ENCODE measurements around the gene STK4.

The STK4 gene

GRCh38 chr20:44955270-44955669 is 11.0 kb upstream of the STK4 start:
- DNase-seq, result no peak

DNA sequence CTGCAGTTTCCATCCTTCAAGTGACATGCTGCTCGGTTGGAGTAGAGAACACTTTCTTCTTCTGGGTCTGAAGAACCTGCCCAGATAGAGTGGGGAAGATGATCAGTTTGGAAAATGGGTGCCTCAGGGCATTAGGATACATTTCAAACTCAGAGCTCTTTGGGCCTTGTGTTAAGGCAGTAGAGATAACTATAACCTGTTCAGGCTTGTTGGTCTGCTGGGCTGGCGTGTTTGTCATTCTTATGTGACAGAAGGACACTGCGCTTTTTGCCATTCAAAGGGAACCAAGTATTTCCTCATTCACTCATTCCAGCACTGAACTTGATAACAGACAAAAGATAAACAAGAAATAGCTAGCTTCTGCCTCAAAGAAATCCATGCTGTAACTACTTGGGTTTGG is 9.9 kb upstream of the STK4 start:
- no peak for DNase-seq

DNA sequence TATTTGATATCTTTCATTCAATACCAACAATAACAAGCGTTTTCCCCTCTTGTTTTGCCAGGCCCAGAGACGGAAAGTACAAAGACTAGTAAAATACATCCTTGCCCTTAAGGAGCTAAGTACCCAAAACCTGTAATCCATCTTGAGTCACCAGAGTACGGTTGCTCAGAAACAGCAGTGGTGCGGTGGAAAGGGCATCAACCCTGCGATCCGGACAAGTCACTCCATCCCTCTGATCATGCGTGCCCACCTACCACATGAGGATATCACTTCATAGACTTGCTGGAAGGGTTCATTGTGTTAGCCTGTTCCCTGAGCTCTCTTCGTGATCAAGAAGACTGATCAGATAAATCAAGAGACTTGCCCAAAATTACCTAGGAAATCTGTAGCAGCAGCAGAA is 8.0 kb upstream of the STK4 start:
- DNase-seq, result no peak

GRCh38 chr20:44959082-44959637 is 7.2 kb upstream of the STK4 start:
- peak; percentile 53 for DNase-seq

DNA sequence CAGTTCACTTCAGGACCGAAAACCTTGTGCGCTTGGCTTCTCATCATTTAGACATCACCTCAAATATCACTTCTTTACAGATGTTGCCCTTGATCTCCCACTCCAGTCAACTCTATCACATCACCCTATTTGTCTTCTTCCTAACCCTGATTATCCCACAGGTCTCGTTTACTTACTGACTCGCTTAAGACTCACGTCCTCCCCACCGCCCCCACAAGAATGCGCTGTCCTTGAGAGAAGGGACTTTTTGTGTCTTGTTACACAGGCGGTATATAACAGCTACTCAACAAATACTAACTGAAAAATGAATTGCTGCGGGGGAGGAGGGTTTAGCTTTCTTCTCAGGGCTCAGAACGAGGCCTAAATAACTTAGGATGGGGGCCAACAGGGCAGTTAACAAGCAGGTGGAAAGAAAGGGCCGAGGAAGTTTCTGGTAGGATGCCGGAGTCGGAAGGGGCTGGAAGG is 6.6 kb upstream of the STK4 start:
- DNase-seq, result peak; percentile 77

DNA sequence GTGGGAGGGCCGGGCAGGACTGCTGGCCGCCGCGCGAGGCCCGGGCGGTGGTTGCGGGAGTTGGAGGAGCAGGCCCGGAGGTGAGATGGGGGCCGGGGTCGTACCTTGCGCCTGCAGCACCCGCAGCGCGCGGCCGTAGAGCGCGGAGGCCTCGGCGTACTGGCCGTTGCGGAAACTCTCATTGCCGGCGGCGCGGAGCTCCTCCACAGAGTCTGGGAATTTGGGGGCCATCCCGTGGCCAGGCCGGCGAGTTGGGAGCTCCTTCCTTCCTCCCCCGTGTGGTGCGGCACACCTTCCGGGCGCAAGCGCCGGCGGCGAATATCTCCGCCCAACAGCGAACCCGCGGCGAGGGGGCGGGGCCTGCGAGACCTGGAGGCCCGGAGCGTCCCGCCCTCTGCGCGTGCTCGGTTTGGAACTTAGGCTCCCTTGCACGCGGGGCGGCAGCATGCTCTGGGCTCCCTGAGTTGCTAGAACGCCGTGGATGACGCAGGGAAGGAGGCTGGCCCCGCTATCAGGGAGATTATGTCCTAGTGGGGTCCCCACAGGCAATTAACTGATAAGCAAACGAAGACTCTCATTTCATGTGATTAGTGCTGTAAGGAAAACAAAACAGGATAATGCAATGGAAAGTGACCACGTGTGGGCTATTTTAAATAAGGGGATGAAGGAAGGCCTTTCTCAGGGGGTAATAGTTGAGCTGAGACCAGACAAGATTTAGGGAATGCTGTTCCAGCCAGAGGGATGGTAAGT is 6.0 kb upstream of the STK4 start, which contains the start of gene TOMM34:
TOMM34 (minus strand) TSS at position 295 of the 750 bp plus-strand sequence; CDS start at position 231, 64 bp downstream.
- DNase-seq, result peak; percentile 99

DNA sequence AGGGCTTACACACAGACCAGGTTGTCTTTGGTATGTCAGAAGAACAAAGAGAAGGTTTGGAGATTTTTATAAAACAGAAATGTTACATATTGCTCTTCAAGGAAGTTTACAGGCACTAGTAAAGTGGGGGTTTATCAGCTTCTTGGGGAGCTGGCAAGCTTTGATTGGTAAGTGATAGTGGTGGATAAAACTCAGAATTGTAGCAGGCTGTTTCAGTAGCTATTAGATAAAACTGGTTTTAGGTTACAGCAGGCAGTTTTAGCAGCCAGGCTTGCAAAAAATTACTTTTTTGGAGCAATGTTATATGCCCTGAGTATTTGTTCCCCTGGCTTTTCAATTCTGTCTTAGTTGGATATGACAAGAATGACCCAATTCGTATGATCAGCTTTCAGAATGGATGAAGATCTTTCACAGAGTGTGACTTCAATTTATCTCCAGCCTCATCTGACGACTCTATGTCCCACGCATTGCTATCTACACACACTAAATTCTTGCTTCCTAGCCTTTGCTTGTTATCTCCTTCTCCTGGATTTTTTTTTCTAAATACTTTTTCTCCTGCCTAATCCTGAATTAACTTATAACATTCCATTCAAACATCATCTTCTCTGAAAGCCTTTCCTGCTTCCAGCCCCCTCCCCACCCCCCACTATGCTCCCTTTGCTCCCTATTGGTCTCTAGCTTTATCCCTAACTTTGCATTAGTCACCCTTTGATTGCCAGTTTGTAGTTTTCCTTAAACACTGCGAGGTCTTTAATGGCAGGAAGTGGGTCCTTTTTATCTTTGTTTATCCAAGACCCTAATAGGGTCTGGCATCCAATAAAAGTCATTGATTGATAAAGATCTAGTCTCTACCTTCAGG is 5.1 kb upstream of the STK4 start:
- DNase-seq, result no peak

DNA sequence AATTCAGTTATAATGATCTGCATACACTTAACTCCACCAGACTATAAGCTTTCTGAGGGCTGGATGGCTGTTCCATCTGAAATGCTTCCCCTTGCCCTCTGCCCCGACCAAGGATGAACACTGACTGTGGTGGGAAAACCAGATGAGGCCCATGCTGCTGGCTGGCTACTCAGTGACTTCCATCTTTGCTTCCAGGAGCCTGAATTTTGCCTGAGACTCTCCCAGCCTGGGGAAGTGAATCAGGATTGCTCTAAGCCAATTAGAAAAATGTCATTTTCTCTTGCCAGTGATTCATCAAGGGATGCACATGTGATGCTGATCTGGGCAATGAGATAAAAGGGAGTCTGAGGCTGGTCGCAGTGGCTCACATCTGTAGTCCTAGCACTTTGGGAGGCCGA is 4.4 kb upstream of the STK4 start:
- DNase-seq, result no peak

DNA sequence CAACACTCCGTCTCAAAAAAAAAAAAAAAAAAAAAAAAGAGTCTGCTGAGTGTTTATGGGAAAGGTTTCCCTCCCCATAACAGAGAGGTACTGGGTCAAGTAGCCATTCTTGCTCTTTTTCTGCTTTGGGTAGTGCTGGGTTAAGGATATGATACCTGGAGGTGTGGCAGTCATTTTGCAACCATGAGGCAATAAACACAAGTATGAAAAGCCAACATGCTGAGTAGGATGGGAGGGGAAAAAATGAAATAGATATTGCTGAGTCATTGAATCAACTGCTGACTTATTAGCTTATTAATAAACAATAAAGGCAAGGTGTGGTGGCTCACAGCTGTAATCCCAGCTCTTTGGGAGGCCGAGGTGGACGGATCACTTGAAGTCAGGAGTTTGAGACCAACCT is 3.8 kb upstream of the STK4 start:
- DNase-seq, result no peak

DNA sequence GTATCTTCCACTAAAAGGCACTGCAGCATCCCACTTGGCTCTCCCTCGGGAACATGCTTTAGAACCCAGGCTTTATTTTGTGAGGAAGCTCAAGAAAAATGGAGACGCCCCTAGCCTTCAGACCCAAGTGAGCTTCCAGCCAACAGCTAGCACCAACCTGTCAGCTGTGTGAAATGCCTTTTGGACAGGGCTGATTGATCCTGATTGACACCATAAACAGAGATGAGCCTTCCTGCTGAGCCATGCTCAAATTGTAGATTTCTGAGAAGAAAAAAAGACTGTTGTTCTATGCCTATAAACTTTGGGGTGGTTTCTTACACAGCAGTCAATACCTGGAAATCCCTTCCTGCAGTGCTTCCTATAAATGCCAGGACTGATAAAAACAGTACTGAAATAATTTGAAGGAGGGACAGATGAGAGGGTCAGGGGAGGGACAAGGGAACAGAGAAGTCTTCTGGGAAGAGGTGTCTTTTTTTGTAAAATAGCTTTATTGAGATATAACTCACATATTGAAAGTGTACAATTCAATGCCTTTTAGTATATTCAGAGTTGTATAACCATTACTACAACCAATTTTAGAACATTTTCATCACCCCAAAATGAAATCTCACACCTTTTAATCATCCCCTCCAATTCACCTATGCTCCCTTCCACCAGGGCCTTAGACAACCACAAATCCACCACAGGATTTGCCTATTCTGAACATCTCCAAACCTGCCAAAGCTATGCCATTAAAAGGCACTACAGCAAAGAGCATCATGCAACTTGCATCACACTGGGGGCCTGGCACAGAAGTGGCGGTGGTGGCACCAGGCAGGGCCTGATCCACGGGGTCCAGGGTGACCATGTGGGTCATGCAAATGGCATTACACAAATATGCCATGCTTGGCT is 2.7 kb upstream of the STK4 start:
- DNase-seq, result no peak

DNA sequence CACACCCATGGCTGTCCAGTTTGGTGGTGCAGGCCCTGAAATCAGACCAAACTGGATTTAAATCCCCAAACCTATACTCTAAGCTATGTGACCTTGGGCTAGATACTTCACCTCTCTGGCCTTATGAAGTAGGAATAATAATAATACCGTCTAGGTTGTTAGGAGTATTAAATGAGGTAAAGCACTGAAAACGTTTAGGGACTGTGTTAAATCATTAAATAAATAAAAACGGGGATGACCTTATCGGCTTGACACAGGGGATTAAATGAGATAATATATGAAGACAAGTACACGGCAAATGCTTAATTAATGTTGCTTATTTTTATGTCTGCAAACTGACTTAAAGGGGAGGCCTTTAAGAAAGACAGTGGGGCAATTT is 672 bp upstream of the STK4 start:
- DNase-seq, result no peak

DNA sequence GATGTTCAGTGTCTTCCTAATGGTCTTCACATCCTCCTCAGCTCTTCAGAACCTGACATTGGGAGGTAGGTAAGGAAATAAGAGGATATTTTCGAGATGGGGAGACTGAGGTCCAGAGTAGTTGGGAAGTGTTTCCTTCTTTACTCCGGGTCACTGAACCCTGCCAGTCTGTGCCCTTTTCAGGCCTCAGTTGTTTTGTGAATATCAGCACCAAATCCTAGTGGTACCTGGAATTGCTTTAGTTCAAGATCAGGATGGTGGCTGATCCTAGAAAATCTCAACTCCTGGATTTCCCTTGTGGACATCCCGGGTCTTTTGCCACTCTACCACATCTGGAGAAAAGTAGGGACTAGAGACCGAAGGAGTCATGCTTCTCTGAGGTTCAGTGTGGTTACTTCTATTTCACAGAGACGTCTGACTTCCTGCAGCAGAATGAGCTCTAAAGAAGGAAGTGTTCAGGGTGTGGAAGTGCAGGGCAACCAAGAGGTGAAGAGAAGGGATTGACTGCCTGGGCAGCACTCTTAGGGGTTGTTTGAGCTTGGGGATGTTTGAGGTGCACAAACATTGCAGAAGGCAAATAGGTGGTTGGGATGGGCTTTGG is 995 bp downstream of the STK4 start:
- peak; percentile 37 for DNase-seq

GRCh38 chr20:44969300-44969894 is 3.1 kb downstream of the STK4 start:
- DNase-seq, result peak; percentile 23

- DNase-seq, result no peak
These were observed 4.0 kb downstream of the STK4 start for GRCh38 chr20:44970243-44970757.

GRCh38 chr20:44973053-44973452 is 6.7 kb downstream of the STK4 start:
- no peak for DNase-seq

- DNase-seq, result no peak
These were observed 10.4 kb downstream of the STK4 start for GRCh38 chr20:44976698-44977097.

GRCh38 chr20:44979090-44979621 is 12.8 kb downstream of the STK4 start:
- peak; percentile 59 for DNase-seq

- DNase-seq, result no peak
These were observed 15.6 kb downstream of the STK4 start for GRCh38 chr20:44981736-44982406.

DNA sequence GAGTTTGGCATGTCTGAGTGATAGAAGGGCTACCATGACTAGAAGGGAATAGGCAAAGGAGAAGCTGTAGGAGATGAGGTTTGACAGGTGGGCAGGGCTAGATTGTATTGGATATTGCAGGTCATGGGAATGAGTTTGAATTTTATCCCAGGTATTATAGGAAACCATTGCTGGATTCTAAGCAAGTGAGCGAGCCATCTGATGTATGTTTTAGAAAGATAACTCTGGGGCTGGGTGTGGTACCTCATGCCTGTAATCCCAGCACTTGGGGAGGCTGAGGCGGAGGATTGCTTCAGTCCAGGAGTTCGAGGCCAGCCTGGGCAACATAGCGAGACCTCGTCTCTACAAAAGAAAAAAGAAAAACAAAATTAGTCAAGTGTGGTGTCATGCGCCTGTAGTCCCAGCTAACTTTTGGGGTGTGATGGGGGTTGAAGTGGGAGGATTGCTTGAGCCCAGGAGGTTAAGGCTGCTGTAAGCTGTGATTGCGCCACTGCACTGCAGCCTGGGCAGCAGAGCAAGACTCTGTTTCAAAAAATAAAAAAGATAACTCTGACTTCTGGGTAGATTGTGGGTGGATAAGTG is 16.9 kb downstream of the STK4 start:
- DNase-seq, result no peak

- no peak for DNase-seq
These were observed 22.4 kb downstream of the STK4 start for GRCh38 chr20:44988631-44989171.

Measured in stimulated activated CD4-positive, alpha-beta T cell treated with anti-CD3 and anti-CD28 coated beads, Interleukin-15, amount 100 ng/mL, for 24 hours (primary cell).